ENCODE results near the gene ZSCAN25.
A peak's percentile ranks its signal among the peaks of the same experiment; 100 is the strongest.
"Not testable (repeated sequence)": the region's sequence is repeated elsewhere in the genome, so short reads cannot be mapped to it uniquely, and the experiment has no call there.

ZSCAN25 gene

DNA sequence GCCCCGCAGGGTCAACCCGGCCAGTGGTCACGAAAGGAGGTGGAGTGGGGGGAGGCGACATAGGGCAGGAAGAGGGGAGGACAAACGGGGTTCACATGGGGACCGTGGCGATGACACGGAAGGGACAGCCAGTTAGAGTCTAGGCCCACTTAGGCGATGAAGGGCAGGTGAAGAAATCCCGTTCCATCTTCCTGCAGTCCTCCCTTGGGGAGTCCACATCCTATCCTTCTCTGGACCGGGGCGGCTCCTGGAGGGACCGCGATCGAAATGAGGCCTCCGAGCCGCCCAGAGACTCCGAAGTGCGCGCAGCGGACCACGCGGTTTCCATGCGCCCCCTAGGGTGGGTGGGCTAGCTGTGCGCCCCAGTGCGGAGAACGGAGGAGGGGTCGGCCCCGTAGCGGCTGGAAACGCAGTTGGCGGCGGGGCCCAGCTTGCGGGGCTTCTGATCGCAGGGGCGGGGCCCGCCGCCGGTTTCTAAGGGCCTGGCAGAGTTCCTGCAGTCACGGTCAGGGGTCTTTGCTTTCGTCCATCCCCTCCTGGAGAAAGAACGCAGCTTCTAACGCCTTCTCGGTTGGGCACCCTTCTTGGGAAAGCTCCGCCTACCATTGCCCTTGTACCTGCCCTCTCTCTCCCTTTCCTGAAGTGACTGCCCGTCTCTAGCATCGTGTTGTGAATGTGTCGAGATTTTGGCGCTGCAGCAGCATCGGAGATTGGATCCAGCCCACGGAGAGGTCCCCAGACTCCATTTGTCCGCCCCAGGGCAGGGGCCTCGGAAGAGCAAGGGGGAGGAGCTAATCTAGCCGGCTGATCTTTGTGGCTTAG, 36.6 kb upstream of the ZSCAN25 start:
- DNase-seq (ENCODE audit: low read depth): peak; percentile 43
- TF ChIP-seq POLR2A (IDR thresholded peaks at IDR 0.05; ENCODE audit: extremely low read depth, insufficient read length) (no peak), MYC (IDR thresholded peaks at IDR 0.05; ENCODE audit: low read depth, low read length) (no peak)
- TF ChIP-seq, protein P1, sequence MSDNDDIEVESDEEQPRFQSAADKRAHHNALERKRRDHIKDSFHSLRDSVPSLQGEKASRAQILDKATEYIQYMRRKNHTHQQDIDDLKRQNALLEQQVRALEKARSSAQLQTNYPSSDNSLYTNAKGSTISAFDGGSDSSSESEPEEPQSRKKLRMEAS (IDR thresholded peaks at IDR 0.05; ENCODE audit: low read depth, low read length): no peak
- TF ChIP-seq, protein P2, sequence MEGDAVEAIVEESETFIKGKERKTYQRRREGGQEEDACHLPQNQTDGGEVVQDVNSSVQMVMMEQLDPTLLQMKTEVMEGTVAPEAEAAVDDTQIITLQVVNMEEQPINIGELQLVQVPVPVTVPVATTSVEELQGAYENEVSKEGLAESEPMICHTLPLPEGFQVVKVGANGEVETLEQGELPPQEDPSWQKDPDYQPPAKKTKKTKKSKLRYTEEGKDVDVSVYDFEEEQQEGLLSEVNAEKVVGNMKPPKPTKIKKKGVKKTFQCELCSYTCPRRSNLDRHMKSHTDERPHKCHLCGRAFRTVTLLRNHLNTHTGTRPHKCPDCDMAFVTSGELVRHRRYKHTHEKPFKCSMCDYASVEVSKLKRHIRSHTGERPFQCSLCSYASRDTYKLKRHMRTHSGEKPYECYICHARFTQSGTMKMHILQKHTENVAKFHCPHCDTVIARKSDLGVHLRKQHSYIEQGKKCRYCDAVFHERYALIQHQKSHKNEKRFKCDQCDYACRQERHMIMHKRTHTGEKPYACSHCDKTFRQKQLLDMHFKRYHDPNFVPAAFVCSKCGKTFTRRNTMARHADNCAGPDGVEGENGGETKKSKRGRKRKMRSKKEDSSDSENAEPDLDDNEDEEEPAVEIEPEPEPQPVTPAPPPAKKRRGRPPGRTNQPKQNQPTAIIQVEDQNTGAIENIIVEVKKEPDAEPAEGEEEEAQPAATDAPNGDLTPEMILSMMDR (IDR thresholded peaks at IDR 0.05; ENCODE audit: low read depth, low read length): no peak
- no peak overlapping the region for H3K4me3 ChIP-seq (ENCODE audit: low read depth, low read length)

DNA sequence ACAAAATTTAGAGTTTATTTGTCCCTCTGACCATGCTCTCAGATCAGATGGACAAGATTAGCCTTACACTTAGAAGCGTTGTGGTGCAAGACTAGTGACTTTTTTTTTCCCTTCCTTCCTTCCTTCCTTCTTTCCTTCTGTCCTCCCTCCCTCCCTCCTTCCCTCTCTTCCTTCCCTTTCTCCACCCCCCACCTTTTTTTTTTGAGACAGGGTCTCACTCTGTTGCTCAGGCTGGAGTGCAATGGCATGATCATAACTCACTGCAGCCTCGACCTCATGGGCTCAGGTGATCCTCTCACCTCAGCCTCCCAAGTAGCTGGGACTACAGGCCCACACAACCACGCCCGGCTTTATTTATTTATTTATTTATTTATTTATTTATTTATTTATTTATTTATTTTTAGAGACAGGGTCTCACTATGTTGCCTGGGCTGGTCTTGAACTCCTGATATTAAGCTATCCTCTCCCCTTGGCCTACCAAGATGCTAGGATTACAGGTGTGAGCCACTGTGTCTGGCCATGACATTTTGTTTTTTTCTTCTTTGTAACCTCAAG, 35.9 kb upstream of the ZSCAN25 start:
- not testable (repeated sequence) for H3K4me3 ChIP-seq (ENCODE audit: low read depth, low read length); DNase-seq (ENCODE audit: low read depth)

DNA sequence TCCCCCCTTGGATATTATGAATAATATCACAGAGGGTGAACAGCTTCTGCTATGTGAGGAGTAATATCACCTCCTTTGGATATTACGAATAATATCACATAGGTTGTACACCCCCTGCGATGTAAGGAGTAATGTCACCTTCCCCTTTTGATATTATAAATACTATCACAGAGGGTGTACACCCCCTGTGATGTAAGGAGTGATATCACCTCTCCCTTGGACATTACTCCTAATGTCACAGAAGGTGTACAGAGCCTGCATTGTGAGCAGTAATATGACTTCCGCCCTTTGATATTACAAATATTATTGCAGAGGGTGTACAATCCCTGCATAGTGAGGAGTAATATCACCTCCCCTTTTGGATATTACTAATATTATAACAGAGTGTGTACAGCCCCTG, 27.9 kb upstream of the ZSCAN25 start:
- DNase-seq (ENCODE audit: low read depth): no peak
- H3K4me3 ChIP-seq (ENCODE audit: low read depth, low read length): no peak overlapping the region
- TF ChIP-seq, protein P1 (IDR thresholded peaks at IDR 0.05; ENCODE audit: low read depth, low read length): no peak
- no peak for TF ChIP-seq MYC (IDR thresholded peaks at IDR 0.05; ENCODE audit: low read depth, low read length)
- TF ChIP-seq POLR2A (IDR thresholded peaks at IDR 0.05; ENCODE audit: extremely low read depth, insufficient read length): no peak
- TF ChIP-seq, protein P2 (IDR thresholded peaks at IDR 0.05; ENCODE audit: low read depth, low read length): no peak

DNA sequence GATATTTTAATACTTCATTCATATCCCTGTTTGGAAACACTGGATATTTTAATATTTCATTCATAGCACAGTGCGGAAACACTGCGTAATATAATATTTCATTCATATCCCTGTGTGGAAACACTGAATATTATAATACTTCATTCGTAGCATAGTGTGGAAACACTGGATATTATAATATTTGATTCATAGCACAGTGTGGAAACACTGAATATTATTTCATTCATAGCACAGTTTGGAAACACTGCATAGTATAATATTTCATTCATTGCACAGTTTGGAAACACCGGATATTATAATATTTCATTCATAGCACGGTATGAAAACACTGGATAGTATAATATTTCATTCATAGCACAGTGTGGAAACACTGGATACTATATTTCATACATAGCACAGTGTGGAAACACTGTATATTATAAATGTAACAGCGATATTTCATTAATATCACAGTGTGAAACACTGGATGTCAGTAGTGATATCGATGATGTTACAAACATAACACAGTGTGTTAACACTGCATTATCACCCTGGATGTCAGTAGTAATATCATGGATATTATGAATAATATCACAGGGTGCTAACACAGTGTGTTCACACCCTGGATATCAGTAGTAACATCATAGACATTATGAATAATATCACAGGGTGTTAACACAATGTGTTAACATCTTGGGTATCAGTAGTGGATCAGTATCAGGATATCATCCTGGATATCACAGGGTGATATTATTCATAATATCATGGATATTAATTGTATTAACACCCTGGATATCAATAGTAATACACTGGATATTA, 21.6 kb upstream of the ZSCAN25 start:
- H3K4me3 ChIP-seq (ENCODE audit: low read depth, low read length): no peak overlapping the region
- DNase-seq (ENCODE audit: low read depth): no peak
- TF ChIP-seq, protein P2 (IDR thresholded peaks at IDR 0.05; ENCODE audit: low read depth, low read length): no peak
- TF ChIP-seq POLR2A (IDR thresholded peaks at IDR 0.05; ENCODE audit: extremely low read depth, insufficient read length) (no peak), MYC (IDR thresholded peaks at IDR 0.05; ENCODE audit: low read depth, low read length) (no peak)
- TF ChIP-seq, protein P1 (IDR thresholded peaks at IDR 0.05; ENCODE audit: low read depth, low read length): no peak

DNA sequence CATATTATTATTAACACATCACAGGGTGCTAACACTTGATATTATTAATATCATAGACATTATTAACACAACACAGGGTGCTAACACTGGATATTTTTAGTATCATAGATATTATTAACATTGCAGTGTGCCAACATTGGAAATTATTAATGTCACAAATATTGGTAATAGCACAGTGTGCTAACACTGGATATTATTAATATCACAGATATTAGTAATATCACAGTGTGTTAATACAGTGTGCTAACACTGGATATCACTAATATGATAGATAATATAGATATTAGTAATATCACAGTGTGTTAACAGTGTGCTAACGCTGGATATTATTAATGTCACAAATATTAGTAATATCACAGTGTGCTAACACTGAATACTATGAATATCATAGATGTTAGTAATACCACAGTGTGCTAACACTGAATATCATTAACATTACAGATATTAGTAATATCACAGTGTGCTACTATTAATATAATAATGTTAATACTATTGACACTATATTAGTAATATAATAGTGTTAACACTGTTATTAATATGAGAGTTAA, 20.3 kb upstream of the ZSCAN25 start:
- TF ChIP-seq MYC (IDR thresholded peaks at IDR 0.05; ENCODE audit: low read depth, low read length): no peak
- TF ChIP-seq, protein P2 (IDR thresholded peaks at IDR 0.05; ENCODE audit: low read depth, low read length): no peak
- TF ChIP-seq, protein P1 (IDR thresholded peaks at IDR 0.05; ENCODE audit: low read depth, low read length): no peak
- no peak for TF ChIP-seq POLR2A (IDR thresholded peaks at IDR 0.05; ENCODE audit: extremely low read depth, insufficient read length)
- no peak overlapping the region for H3K4me3 ChIP-seq (ENCODE audit: low read depth, low read length)
- DNase-seq (ENCODE audit: low read depth): no peak

Data from NB4 (cell line).